GM21360 (cell line): ENCODE data around the gene NEDD4L.
"Not testable (repeated sequence)": the region's sequence is repeated elsewhere in the genome, so short reads cannot be mapped to it uniquely, and the experiment has no call there.

Experiments used
- ATAC-seq: cut with Tn5 transposase; IDR thresholded peaks from one replicate; pipeline ENCODE4 v1.9.1; 2021; ENCODE audit warnings: mild to moderate bottlenecking, moderate library complexity; ENCODE audit not compliant: unreplicated experiment

NEDD4L gene

GRCh38 chr18:58256316-58257080, 212.5 kb downstream of the NEDD4L start:
- no peak for ATAC-seq

DNA sequence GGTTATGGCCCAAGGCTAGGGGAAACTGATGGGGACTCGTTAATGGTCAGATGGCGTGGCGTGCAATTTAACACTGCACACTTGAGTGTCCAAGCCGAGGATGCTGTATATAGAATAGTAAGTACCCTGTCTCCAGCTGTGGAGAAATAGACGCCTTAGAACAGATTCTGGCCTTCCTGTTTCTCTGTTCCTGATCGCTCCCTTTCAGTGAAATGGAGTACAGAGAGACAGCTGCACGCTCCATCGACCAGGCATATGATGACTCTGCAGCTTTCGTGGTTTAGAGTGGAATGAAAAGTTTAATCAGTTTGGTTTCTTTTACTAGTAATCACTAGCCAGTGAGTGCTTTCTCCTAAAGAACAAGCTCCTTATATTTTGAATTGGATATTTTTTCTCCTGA, 213.4 kb downstream of the NEDD4L start:
- no peak for ATAC-seq

GRCh38 chr18:58258692-58259342, 214.8 kb downstream of the NEDD4L start:
- ATAC-seq = no peak

- ATAC-seq = no peak
Measured at GRCh38 chr18:58263055-58263957, 219.3 kb downstream of the NEDD4L start.

- ATAC-seq = no peak
Measured at GRCh38 chr18:58264075-58264474, 220.0 kb downstream of the NEDD4L start.

GRCh38 chr18:58264840-58265239, 220.8 kb downstream of the NEDD4L start:
- ATAC-seq = no peak

DNA sequence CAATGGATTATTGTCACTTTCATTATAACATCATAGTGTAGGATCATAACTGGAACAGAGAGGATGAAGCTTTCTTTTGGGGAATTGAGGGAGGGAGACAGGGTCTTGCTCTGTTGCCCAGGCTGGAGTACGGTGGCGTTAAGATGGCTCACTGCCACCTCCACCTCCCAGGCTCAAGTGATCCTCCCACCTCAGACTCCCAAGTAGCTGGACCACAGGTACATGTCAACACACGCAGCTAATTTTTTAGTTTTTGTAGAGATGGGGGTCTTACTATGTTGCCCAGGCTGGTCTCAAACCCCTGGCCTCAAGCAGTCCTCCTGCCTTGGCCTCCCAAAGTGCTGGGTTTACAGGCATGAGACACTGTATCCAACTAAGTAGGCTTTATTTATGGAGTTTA, 221.5 kb downstream of the NEDD4L start:
- not testable (repeated sequence) for ATAC-seq

- ATAC-seq = no peak
Measured at GRCh38 chr18:58266291-58266690, 222.3 kb downstream of the NEDD4L start.

- ATAC-seq = no peak
Measured at GRCh38 chr18:58267493-58267892, 223.5 kb downstream of the NEDD4L start.

DNA sequence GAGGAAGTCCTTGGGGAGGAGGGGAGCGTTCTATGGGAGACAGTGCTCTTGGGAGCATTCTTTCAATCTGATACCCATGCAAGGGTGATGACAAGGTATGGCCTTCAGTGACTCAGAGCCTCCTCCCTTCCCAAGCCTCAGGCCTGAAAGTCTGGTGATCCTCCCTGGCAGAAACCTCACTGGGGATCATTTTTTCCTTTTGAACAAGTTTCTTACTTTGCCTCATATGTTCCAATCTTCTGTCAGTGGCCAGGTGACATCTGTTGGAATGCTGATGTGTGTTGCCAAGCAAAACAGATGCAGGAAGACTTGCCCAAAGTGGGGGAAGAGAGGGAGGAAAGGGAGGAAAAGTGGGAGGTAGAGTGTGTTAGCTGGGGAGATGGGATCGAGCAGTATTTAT, 224.8 kb downstream of the NEDD4L start:
- ATAC-seq = no peak

- ATAC-seq = no peak
Measured at GRCh38 chr18:58269931-58270330, 225.9 kb downstream of the NEDD4L start.

GRCh38 chr18:58270396-58270795, 226.4 kb downstream of the NEDD4L start:
- no peak for ATAC-seq

- no peak for ATAC-seq
Measured at GRCh38 chr18:58271770-58272169, 227.7 kb downstream of the NEDD4L start.

DNA sequence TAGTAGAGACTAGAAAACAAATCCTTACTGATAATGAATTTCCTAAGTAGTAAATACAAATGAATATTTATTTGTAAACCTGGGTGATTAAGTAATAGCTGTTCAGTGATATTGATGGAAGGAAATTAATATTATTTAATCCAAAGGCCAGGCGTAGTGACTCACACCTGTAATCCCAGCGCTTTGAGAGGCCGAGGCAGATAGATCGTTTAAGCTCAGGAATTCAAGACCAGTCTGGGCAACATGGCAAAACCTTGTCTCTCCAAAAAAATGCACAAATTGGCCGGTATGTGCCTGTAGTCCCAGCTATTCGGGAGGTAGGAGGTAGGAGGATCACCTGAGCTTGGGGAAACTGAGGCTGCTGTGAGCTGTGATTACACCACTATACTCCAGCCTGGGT, 228.2 kb downstream of the NEDD4L start:
- no peak for ATAC-seq

- ATAC-seq = no peak
Measured at GRCh38 chr18:58272779-58273435, 228.9 kb downstream of the NEDD4L start.

- no peak for ATAC-seq
Measured at GRCh38 chr18:58275176-58275575, 231.2 kb downstream of the NEDD4L start.

DNA sequence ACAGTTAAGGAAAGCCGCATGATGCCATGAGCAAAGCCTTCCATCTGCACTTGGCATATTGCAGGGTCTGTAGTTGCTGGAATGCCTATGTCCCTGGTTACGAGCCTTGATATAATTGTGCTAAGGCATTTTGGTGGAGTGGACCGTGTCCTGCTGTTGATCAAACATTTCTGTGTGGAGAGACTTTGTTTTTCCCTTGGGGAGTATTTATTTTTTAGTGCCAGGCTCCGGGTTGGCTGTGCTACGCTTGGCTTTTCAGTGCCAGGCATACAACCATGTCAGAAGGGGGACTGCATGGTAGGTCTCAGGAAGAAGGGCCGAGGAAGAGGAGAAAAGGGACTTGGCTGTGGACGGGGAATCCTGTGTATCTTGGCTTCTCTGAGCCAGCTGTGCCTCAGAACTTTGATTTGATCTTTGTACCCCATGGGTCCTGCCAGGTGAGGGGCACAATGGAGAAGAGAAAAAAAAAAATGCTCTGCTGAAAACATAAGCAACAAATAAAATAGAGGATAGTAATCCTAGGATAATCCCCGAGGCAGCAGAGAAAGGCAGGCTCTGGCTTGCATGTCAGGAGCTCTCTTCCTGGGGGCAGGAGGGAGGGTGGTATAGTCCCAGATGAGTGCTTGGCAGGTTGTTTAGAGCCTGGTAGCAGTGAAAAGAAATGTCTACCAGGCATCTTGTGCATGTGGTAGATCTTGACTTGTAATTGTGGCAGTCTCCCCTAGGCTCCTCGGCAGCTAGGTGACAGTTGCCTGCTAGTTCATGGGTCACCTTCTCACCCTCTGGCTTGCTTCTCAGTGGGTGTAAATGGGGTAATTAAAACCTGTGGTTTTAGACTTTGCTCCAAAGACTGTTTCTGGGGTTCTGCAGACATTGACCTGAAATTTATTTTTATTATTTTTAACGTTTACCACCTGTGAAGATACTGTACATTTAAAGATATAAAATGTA, 233.0 kb downstream of the NEDD4L start:
- no peak for ATAC-seq

GRCh38 chr18:58279504-58280175, 235.6 kb downstream of the NEDD4L start:
- no peak for ATAC-seq

DNA sequence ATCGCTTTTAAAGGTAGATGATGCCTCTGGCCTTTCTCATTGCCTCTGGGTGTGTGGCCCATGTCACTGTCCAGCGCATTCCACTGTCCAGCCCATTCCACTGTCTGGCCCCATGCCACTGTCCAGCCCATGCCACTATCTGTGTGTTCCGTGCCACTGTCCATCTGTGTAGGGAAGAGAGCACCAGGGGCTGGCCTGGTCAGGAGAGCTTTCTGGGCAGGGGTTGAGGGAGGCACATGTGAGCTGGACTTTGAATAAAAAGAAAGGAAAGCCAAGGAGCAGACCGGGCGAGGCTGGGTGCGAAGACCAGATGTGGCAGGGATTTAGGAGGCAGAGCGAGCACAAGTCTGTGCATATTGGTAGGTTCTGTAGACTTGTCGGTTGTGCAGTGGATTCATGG, 236.2 kb downstream of the NEDD4L start:
- ATAC-seq = no peak
